Umbilical cord (tissue), 2 donors: ENCODE data around the gene GAL3ST3. TPM values are rescaled to one million over a fixed set of nuclear protein-coding genes. Genes with fewer than 3 reads are reported as not detected.

Experiments
- DNase-seq: peaks from one replicate; pipeline ENCODE4 v3.0.0-alpha.2; 2015; ENCODE audit warnings: low spot score
- total RNA-seq: library from RNA; depleted of rRNA; stranded (reverse); fragments of >200 nt; gene quantifications from one replicate; pipeline ENCODE4 v1.2.3, GENCODE V29; 2014; ENCODE audit warnings: low replicate concordance; ENCODE audit not compliant: insufficient read depth

Gene GAL3ST3
- total RNA-seq, 1 donor from 2014 or later: 2.9 TPM

GRCh38 chr11:66069715-66070603 is 21.0 kb upstream of the GAL3ST3 start, which contains the start of gene PACS1:
PACS1 (plus strand) TSS chr11:66070272; CDS start chr11:66070487, 215 bp downstream.
- peak; percentile 91 for DNase-seq

GRCh38 chr11:66068923-66069714 is 20.2 kb upstream of the GAL3ST3 start:
- DNase-seq: peak; percentile 72

GRCh38 chr11:66068154-66068821 is 19.3 kb upstream of the GAL3ST3 start:
- peak; percentile 69 for DNase-seq

- DNase-seq: no peak
These were observed 18.7 kb upstream of the GAL3ST3 start for GRCh38 chr11:66067640-66068039.

GRCh38 chr11:66066751-66067150 is 17.8 kb upstream of the GAL3ST3 start:
- DNase-seq: no peak

GRCh38 chr11:66064571-66064970 is 15.6 kb upstream of the GAL3ST3 start:
- DNase-seq: no peak

GRCh38 chr11:66063900-66064299 is 14.9 kb upstream of the GAL3ST3 start:
- no peak for DNase-seq

- no peak for DNase-seq
These were observed 13.4 kb upstream of the GAL3ST3 start for GRCh38 chr11:66062408-66062807.

GRCh38 chr11:66061268-66061667 is 12.3 kb upstream of the GAL3ST3 start:
- DNase-seq: no peak

- no peak for DNase-seq
These were observed 11.2 kb upstream of the GAL3ST3 start for GRCh38 chr11:66059966-66060680.

GRCh38 chr11:66056501-66056900 is 7.5 kb upstream of the GAL3ST3 start:
- no peak for DNase-seq

- no peak for DNase-seq
These were observed 6.1 kb upstream of the GAL3ST3 start for GRCh38 chr11:66055021-66055420.

GRCh38 chr11:66052664-66052982 is 3.7 kb upstream of the GAL3ST3 start:
- DNase-seq: peak; percentile 12

- DNase-seq: peak; percentile 99
These were observed 3.1 kb upstream of the GAL3ST3 start, which contains the start of gene SF3B2 for GRCh38 chr11:66051766-66052663. SF3B2 (plus strand) TSS chr11:66052364; CDS start chr11:66052385, 21 bp downstream.

GRCh38 chr11:66051371-66051765 is 2.4 kb upstream of the GAL3ST3 start:
- no peak for DNase-seq

GRCh38 chr11:66050581-66051231 is 1.7 kb upstream of the GAL3ST3 start:
- no peak for DNase-seq

GRCh38 chr11:66047541-66048365 is 1.2 kb downstream of the GAL3ST3 start:
- DNase-seq: no peak

GRCh38 chr11:66046901-66047300 is 2.1 kb downstream of the GAL3ST3 start:
- no peak for DNase-seq

GRCh38 chr11:66045177-66045639 is 3.8 kb downstream of the GAL3ST3 start:
- peak; percentile 64 for DNase-seq
